CD14-positive monocyte (primary cell): ENCODE measurements around the gene BRINP3. TPM values are rescaled to one million over a fixed set of nuclear protein-coding genes. Genes with fewer than 3 reads are reported as not detected.

Experiments used
- DNase-seq, 3 donors: peaks; one replicate each; pipeline ENCODE4 v3.0.0-alpha.2; 2011 to 2022
- H2AFZ ChIP-seq: 2 replicates; pipeline ENCODE4 v1.6.0; 2012; ENCODE audit warnings: mild to moderate bottlenecking, low read depth, low read length, inconsistent platforms; ENCODE audit not compliant: insufficient read depth, poor library complexity, severe bottlenecking
- H3K27ac ChIP-seq, 2 donors: 1 replicate in 1 of 2; 2 replicates in 1 of 2; pipeline ENCODE4 v1.5.1; 2012 to 2013; ENCODE audit warnings: low read length in 2 of 2, control low read depth in 1 of 2, inconsistent platforms in 1 of 2, low read depth in 1 of 2, mild to moderate bottlenecking in 1 of 2
- H3K27me3 ChIP-seq, 2 donors: one replicate each; pipeline versions ENCODE4 v1.6.0 to v1.6.1; 2011 to 2013; ENCODE audit warnings: low read length in 2 of 2; ENCODE audit not compliant: control insufficient read depth in 2 of 2, insufficient read depth in 2 of 2
- H3K36me3 ChIP-seq, 2 donors: replicated peaks in 1 of 2; 1 replicate in 1 of 2; 2 replicates in 1 of 2; pipeline versions ENCODE4 v1.5.1 to v1.6.1; 2012 to 2013; ENCODE audit warnings: low read length in 2 of 2, control low read depth in 1 of 2, inconsistent platforms in 1 of 2, mild to moderate bottlenecking in 1 of 2; ENCODE audit not compliant: insufficient read depth in 2 of 2, control insufficient read depth in 1 of 2
- H3K4me1 ChIP-seq, 2 donors: 1 replicate in 1 of 2; 2 replicates in 1 of 2; pipeline versions ENCODE4 v1.5.1 to v1.6.1; 2012 to 2013; ENCODE audit warnings: low read length in 2 of 2, control low read depth in 1 of 2, inconsistent platforms in 1 of 2, mild to moderate bottlenecking in 1 of 2, moderate library complexity in 1 of 2; ENCODE audit not compliant: insufficient read depth in 2 of 2, control insufficient read depth in 1 of 2
- H3K4me2 ChIP-seq: replicated peaks from 2 replicates; pipeline ENCODE3; 2012; ENCODE audit warnings: low read length, moderate library complexity, mild to moderate bottlenecking; ENCODE audit not compliant: poor library complexity, severe bottlenecking; ENCODE audit errors: extremely low read depth
- H3K4me3 ChIP-seq, 3 experiments: fragments of 200-600 bp in 1 of 3; sonication (generic) in 1 of 3; replicated peaks in 1 of 3; 1 replicate in 2 of 3; 2 replicates in 1 of 3; pipeline ENCODE4 v1.5.1; 2011 to 2013; ENCODE audit warnings: low read length in 3 of 3, mild to moderate bottlenecking in 3 of 3, control low read depth in 2 of 3, low read depth in 2 of 3, inconsistent platforms in 1 of 3, moderate library complexity in 1 of 3
- H3K79me2 ChIP-seq: 2 replicates; pipeline ENCODE4 v1.6.0; 2012; ENCODE audit warnings: mild to moderate bottlenecking, control low read depth, inconsistent platforms, low read length, moderate library complexity; ENCODE audit not compliant: insufficient read depth
- H3K9ac ChIP-seq: 2 replicates; pipeline ENCODE4 v1.6.0; 2017; ENCODE audit warnings: low read length, mild to moderate bottlenecking; ENCODE audit not compliant: insufficient read depth, poor library complexity, severe bottlenecking
- H3K9me3 ChIP-seq, 2 donors: replicated peaks in 1 of 2; 1 replicate in 1 of 2; 2 replicates in 1 of 2; pipeline versions ENCODE4 v1.5.1 to v1.6.1; 2012 to 2013; ENCODE audit warnings: low read length in 2 of 2, control low read depth in 1 of 2; ENCODE audit not compliant: control insufficient read depth in 1 of 2, insufficient read depth in 1 of 2
- H4K20me1 ChIP-seq: 2 replicates; pipeline ENCODE4 v1.6.0; 2012; ENCODE audit warnings: mild to moderate bottlenecking, low read length, control low read depth, moderate library complexity; ENCODE audit not compliant: insufficient read depth
- H3K27ac Mint-ChIP-seq, 7 donors: one replicate each; pipeline ENCODE4 v1.8.0; 2020; ENCODE audit warnings: mild to moderate bottlenecking in 7 of 7, mixed read lengths in 7 of 7, moderate library complexity in 6 of 7, inconsistent platforms in 2 of 7
- H3K27me3 Mint-ChIP-seq, 3 donors: one replicate each; pipeline ENCODE4 v1.8.0; 2021 to 2022; ENCODE audit warnings: low read depth in 3 of 3, mild to moderate bottlenecking in 3 of 3, mixed read lengths in 3 of 3, moderate library complexity in 3 of 3, inconsistent platforms in 1 of 3
- H3K36me3 Mint-ChIP-seq, 2 donors: one replicate each; pipeline ENCODE4 v1.8.0; 2020; ENCODE audit warnings: mixed read lengths in 2 of 2, inconsistent platforms in 1 of 2, mild to moderate bottlenecking in 1 of 2
- H3K4me1 Mint-ChIP-seq: one replicate; pipeline ENCODE4 v1.8.0; 2020; ENCODE audit warnings: mild to moderate bottlenecking, mixed read lengths
- H3K4me3 Mint-ChIP-seq, 2 donors: one replicate each; pipeline ENCODE4 v1.8.0; 2020; ENCODE audit warnings: mild to moderate bottlenecking in 2 of 2, mixed read lengths in 2 of 2, moderate library complexity in 1 of 2
- H3K9me3 Mint-ChIP-seq, 7 donors: one replicate each; pipeline ENCODE4 v1.8.0; 2020 to 2022; ENCODE audit warnings: mixed read lengths in 7 of 7, mild to moderate bottlenecking in 6 of 7, moderate library complexity in 6 of 7, inconsistent platforms in 2 of 7
- CTCF ChIP-seq: fragments of 200-600 bp; IDR thresholded peaks from one replicate; pipeline ENCODE4 v1.8.0; 2022; ENCODE audit warnings: antibody characterized with exemption, mild to moderate bottlenecking
- WGBS: methylation state at CpG from one replicate; pipeline ENCODE4 v1.1.5; 2013; ENCODE audit warnings: missing lambda C conversion rate; ENCODE audit not compliant: insufficient coverage; 5-methylcytosine and 5-hydroxymethylcytosine counted together
- intact Hi-C, 2 donors: fragments of 100-400 bp; cut with micrococcal nuclease; formaldehyde crosslinking; loops; one replicate each; pipeline versions ENCODE4 v1.15.0 to v1.15.1; 2023
- polyA plus RNA-seq, 3 donors: library from polyadenylated mRNA; depleted of rRNA in 1 of 3; unstranded in 2 of 3; stranded (reverse) in 1 of 3; fragments of 300-500 nt in 2 of 3; fragments of >200 nt in 1 of 3; fragmentation: Illumina TruSeq in 2 of 3; gene quantifications; 1 replicate in 2 of 3; 2 replicates in 1 of 3; pipeline ENCODE4 v1.2.3, GENCODE V29; 2012 to 2021

The BRINP3 gene
- polyA plus RNA-seq, 3 donors = not detected

GRCh38 chr1:190475421-190476141 is 2.1 kb downstream of the BRINP3 start:
- 3% methylated on average over 18 of the region's 27 CpGs for WGBS
- Mint-ChIP-seq H3K9me3 (peaks cover 0 to 17% (median 8%) of the 10 kb centered on the region in 7 donors), H3K36me3 (peaks cover 0 to 3% of the 10 kb centered on the region in 2 donors), H3K4me1 (peaks cover 10% of the 10 kb centered on the region), H3K27me3 (peaks cover 41 to 60% (median 49%) of the 10 kb centered on the region in 3 donors), H3K27ac (no peak overlapping the region), H3K4me3 (peak overlapping the region in 1 of 2 donors; percentile 51)
- no peak overlapping the region for H3K4me2 ChIP-seq
- no peaks in the 10 kb centered on the region for H4K20me1 ChIP-seq
- H3K9ac ChIP-seq = no peak overlapping the region
- intact Hi-C loops = no loop called here
- no peak overlapping the region for H3K4me3 ChIP-seq
- H3K27me3 ChIP-seq = peaks cover 41 to 61% of the 10 kb centered on the region in 2 donors
- H2AFZ ChIP-seq = no peak overlapping the region
- H3K36me3 ChIP-seq = no peaks in the 10 kb centered on the region
- no peak for DNase-seq
- no peak for TF ChIP-seq CTCF
- H3K79me2 ChIP-seq = no peaks in the 10 kb centered on the region
- H3K9me3 ChIP-seq = no peaks in the 10 kb centered on the region
- no peak overlapping the region for H3K27ac ChIP-seq
- H3K4me1 ChIP-seq = peaks cover 0 to 3% of the 10 kb centered on the region in 2 donors

GRCh38 chr1:190474650-190475211 is 2.9 kb downstream of the BRINP3 start:
- peak overlapping the region in 1 of 2 donors; percentile 17 for H3K4me3 Mint-ChIP-seq
- H3K9me3 Mint-ChIP-seq = peaks cover 0 to 17% (median 8%) of the 10 kb centered on the region in 7 donors
- Histone ChIP-seq H3K4me3 (no peak overlapping the region), H3K36me3 (no peaks in the 10 kb centered on the region), H3K27ac (no peak overlapping the region), H4K20me1 (no peaks in the 10 kb centered on the region), H3K4me2 (no peak overlapping the region), H3K9me3 (no peaks in the 10 kb centered on the region), H2AFZ (no peak overlapping the region), H3K27me3 (peaks cover 41 to 58% of the 10 kb centered on the region in 2 donors), H3K79me2 (no peaks in the 10 kb centered on the region), H3K9ac (no peak overlapping the region), H3K4me1 (peaks cover 0 to 3% of the 10 kb centered on the region in 2 donors)
- no peak overlapping the region for H3K27ac Mint-ChIP-seq
- H3K4me1 Mint-ChIP-seq = peaks cover 10% of the 10 kb centered on the region
- WGBS = 25% methylated on average over 6 of the region's 13 CpGs
- intact Hi-C loops = no loop called here
- H3K27me3 Mint-ChIP-seq = peaks cover 41 to 55% (median 49%) of the 10 kb centered on the region in 3 donors
- TF ChIP-seq CTCF = no peak
- peaks cover 0 to 3% of the 10 kb centered on the region in 2 donors for H3K36me3 Mint-ChIP-seq
- DNase-seq = no peak
